NOMO-1 treated with DMSO at 0.1 percent for 48 hours (cell line): ENCODE measurements around the gene RGS1.
A peak's percentile ranks its signal among the peaks of the same experiment; 100 is the strongest.

Source experiments
- DNase-seq: peaks from one replicate; lab custom pipeline; 2025; ENCODE audit not compliant: unreplicated experiment; lab: John Stamatoyannopoulos, UW

The RGS1 gene

DNA sequence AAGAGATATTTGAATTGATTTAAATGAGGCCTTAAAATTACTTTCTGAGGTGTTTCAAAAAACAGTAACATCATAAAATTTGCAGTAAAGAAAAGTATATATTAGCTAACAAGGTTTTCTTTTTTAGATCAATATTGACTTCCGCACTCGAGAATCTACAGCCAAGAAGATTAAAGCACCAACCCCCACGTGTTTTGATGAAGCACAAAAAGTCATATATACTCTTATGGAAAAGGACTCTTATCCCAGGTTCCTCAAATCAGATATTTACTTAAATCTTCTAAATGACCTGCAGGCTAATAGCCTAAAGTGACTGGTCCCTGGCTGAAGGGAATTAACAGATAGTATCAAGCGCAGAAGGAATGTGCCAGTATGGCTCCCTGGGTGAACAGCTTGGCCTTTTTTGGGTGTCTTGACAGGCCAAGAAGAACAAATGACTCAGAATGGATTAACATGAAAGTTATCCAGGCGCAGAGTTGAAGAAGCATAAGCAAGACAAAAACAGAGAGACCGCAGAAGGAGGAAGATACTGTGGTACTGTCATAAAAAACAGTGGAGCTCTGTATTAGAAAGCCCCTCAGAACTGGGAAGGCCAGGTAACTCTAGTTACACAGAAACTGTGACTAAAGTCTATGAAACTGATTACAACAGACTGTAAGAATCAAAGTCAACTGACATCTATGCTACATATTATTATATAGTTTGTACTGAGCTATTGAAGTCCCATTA is 3.6 kb downstream of the RGS1 start:
- DNase-seq, result no peak

DNA sequence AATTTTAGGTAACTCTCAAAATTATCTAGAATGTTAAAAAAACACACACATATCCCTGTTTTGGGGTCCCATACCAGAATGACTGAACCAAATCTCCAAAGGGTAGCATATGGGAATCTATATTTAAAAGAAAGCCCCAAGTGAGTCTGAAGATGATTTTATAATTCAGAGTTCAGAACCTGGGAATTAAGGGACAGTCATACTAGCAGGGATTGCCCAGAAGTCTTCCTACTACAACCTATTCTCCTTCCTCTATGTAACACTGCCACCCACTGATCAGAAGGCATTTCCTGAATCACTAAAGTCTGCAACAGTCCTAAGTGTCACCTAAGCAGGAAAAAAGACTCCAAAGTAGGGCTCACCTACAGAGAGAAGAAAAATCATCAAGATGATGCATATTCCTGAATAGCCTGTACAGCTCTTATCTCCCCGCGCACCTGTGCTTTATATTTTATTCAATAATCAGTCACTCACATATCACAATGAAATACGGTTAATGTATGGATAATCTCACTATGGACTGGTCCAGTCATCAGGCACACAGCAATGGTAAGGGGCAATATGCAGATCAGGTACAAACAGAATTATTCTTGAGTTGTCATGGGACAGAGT is 4.9 kb downstream of the RGS1 start:
- DNase-seq, result peak; percentile 41

DNA sequence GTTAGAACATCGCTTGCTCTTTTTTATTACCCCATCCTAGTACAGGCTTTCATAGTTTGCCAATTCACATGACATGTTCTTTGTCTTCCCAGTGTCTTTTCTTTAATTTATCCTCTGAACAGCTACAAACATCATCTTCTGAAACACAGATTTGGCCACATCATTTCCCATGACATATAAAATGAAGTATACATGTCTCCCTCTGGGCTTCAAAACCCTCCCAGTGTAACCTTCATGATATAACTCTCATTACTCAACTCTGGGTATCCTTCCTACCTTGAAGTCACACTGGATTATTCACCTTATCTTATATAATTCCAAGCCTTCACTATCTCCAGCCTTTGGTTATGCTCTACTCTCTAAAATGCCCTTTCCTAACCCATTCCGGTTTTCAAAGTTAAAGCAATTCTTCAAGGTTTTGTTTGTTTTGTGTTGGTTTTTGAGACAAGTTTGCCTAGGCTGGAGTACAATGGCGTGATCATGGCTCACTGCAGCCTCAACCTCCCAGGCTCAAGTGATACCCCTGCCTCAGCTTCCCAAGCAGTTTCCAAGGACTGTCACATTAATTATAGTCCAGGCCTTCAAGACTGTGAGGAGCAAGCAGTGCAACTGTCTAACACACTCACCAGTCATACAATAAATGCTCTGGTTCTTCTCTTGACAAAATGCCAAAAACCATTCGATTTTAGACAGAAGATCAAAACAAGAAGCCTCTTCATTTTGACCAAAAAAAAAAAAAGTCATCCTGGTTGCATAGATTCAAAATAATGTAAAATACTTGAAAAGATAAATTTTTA is 5.8 kb downstream of the RGS1 start:
- no peak for DNase-seq

DNA sequence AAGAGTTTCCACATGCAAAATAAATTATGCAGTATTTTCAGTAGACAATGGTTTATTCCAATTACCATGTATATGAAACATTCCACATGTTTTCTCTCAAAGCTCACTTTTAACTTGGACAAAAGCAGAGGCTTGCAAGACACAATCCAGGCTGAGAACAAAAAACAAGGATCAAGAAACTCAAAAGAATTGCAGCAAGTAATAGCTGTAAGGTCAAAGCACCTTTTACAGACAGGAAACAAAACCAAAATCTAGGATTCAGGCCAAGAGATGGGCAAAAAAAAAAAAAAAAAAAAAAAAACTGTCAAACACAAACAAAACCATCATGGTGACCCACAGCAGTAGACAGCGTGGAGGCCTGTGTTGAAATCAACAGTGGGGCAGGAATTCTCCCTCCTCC is 9.3 kb downstream of the RGS1 start:
- DNase-seq, result no peak

DNA sequence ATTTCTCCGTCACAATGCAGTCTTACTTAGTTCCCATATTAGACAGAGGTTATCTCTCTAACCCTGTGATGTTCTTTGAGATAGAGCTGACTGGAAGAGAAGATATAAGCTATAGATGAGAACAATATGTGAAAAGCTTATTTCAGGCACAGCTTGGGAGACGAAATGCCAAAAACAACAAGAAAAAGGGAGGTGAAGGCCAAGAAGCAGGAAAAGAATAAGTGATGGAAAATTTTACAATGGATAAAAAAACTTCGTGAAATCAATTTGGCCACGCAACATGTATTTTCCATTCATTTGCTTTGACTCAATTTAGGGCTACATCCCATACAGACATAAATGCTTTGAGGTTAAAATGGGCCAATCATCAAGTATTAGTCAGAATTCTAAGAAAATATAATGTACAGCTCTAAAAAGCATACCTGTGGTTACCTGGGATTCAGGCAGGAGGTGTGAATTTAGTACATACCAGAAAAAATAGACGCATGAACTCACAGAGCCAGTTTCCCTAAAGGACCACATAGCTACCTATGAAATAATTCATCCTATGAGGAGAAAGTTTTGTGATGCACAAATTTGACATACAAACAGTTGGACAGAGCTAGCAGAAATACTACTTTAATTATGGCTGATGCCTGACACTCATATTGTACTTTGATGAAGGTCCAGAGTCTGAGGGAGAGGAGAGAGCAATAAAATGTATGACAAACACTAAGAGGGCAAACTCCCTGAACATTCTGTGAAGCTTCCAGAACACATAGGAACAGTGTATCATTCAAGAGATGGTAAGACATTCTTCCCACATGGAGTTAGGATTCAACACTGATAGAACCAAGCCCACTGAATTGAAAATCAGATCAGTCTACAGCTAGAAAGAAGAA is 12.1 kb downstream of the RGS1 start:
- DNase-seq, result no peak

- no peak for DNase-seq
Measured at GRCh38 chr1:192588546-192588945, 13.0 kb downstream of the RGS1 start.

- no peak for DNase-seq
Measured at GRCh38 chr1:192589813-192590212, 14.2 kb downstream of the RGS1 start.

DNA sequence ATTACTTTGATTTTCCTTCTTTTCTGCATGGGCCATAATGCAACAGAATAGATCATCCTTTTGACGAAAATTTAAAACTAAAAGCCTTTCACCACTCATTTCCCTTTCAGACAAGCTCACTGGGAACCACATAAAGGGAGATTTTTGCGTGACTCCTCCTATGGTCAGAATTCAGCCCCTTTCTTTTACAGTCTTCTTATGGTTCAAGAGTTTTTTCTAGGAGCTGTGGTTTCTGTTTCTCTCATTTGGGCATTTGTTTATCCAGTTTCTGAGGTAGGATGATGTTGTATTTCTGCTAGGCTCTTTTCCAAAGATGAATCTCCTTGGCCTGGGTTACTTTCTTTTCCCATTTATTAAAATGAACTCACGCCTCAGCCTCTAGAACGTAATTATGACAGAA is 16.9 kb downstream of the RGS1 start:
- DNase-seq, result no peak

DNA sequence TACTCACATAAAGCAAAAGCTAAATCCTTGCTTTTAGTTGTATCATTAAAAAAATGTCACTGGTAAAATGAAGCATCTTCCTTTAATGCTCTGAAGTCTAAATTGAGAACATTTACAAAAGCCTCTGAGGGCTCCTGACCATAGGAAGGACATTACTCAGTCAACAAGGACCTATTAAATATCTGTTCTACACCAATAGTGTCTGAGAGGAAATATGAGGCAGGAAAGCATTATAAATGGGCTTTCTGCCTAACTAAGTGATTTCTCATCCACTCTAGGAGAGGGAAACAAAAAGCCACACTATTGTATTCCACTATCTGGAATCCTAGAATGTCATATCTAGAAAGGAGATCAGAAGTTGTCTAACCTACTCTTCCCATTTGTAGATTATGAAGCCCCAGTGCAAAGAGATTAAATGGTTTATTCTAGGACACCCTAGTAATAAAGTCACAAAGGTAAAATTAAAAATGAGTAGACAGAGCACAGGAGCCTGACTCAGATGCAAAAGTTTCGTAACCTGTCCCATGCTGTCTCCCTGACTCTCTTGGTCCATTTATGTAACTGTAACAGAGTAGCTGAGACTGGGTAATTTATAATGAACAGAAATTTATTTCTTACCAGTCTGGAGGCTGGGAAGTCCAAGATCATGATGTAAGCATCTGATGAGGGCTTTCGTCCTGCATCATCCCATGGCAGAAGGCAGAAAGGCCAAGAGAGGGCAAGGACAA is 17.6 kb downstream of the RGS1 start:
- DNase-seq, result no peak

GRCh38 chr1:192595299-192595698 is 19.7 kb downstream of the RGS1 start:
- no peak for DNase-seq

DNA sequence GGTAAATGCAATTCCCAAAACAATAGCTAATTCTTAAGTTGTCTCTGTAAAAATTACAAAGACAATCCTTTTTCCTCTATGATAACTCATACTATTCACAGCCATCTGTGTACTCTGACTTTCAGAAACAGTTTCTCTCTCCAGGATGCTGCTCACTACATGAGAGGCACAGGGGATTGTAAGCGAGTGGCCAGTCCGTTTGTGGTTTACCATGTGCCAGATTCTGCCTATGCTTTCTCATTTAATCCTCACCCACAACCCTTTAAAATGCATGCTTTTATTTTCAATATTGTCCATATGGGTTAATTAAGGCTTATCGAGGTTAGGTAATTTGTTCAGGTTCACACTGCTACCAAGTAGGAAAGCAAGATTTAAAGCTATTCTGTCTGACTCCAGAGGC is 23.0 kb downstream of the RGS1 start:
- no peak for DNase-seq

DNA sequence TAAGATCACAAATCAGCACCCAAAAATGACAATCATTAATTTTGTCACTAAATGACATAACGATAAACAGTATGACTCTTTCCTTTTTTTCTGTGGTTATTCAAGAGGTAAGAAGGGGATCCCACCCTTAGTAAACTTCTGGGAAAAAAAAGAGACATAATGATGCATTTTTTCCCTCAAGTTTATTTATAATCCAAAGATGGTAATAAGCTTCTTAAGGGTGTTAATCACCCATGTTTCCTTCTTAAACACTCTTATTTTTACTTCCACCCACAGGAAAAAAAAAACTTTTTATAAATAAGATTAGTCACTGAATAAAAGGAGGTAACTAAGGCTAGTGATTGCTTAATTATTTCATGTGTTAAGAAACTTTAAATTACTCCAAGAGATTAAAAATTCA is 24.7 kb downstream of the RGS1 start:
- no peak for DNase-seq

- DNase-seq, result no peak
Measured at GRCh38 chr1:192601143-192601542, 25.6 kb downstream of the RGS1 start.

DNA sequence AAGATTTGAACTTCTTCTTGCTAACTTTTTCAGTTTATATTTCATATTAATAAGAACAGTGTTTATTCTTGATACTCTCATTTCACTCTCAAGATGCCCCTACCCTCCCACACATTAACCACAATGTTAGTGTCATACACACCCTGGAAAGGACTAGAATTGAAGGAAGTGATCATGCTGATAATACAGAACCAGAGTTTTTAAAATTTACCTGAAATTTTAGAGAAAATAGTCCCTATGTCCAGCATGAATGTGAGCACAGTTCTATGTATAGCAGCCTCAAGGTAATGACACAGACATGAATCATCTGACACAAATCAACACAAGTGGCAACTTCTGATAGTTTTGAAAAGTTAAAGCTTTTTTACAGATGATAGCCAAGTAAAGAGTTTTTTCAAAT is 26.0 kb downstream of the RGS1 start:
- no peak for DNase-seq

DNA sequence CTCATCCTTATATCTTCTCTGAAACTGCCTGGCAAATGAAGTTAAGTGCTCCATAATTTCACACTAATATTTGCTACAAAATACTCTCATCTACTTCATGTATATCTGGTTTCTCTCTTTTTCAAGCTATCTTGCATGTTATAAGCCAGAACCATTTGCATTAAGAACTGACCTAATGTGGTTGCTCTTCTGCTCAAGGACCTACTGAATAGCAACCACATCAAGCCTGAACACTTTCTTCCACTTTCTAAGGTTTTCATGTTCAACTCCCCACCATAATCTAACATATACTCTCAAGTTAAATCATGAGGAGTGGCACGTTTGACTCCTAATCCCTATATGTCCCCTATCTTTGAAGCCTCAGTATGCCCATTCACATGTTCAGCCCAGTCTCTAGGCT is 27.2 kb downstream of the RGS1 start:
- DNase-seq, result no peak

DNA sequence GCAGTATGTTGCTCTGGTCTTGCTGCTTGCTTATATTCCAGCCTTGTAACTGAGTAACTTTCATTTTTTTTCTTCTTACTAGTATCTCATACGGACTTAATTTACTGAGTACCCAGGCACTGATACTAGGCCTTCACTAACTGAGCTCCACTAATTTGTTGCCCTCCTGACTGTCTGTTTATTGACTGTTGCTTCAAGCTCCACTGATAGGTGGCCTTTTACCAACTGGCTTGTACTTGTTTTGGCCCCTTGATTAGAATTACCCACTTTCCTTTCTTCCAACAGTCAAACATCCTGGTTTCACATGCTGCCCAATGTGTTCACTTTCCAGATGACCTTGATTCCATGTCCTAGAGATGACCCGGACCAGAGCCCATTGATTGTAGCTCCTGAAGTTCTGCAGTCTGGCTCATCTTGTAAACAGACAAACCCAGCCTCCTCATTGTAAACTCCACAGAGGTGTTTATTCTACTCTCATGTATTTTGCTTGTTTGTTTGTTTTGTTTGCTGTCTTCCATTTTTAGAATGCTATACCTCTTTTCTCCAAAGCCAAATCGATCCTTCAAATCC is 27.7 kb downstream of the RGS1 start:
- DNase-seq, result no peak

GRCh38 chr1:192604979-192605620 is 29.5 kb downstream of the RGS1 start:
- peak; percentile 93 for DNase-seq

- DNase-seq, result no peak
Measured at GRCh38 chr1:192608671-192609070, 33.1 kb downstream of the RGS1 start.
